Fibroblast of skin of right biceps (primary cell): ENCODE data around the gene CCR5AS.

Source experiments
- DNase-seq: peaks from one replicate; pipeline ENCODE4 v3.0.0-alpha.2; 2013

The CCR5AS gene

GRCh38 chr3:46374755-46375154, 32.1 kb downstream of the CCR5AS start:
- DNase-seq, result no peak

DNA sequence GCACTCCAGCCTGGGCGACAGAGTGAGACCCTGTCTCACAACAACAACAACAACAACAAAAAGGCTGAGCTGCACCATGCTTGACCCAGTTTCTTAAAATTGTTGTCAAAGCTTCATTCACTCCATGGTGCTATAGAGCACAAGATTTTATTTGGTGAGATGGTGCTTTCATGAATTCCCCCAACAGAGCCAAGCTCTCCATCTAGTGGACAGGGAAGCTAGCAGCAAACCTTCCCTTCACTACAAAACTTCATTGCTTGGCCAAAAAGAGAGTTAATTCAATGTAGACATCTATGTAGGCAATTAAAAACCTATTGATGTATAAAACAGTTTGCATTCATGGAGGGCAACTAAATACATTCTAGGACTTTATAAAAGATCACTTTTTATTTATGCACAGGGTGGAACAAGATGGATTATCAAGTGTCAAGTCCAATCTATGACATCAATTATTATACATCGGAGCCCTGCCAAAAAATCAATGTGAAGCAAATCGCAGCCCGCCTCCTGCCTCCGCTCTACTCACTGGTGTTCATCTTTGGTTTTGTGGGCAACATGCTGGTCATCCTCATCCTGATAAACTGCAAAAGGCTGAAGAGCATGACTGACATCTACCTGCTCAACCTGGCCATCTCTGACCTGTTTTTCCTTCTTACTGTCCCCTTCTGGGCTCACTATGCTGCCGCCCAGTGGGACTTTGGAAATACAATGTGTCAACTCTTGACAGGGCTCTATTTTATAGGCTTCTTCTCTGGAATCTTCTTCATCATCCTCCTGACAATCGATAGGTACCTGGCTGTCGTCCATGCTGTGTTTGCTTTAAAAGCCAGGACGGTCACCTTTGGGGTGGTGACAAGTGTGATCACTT, 34.1 kb downstream of the CCR5AS start:
- no peak for DNase-seq

GRCh38 chr3:46371519-46372340, 35.1 kb downstream of the CCR5AS start:
- no peak for DNase-seq

DNA sequence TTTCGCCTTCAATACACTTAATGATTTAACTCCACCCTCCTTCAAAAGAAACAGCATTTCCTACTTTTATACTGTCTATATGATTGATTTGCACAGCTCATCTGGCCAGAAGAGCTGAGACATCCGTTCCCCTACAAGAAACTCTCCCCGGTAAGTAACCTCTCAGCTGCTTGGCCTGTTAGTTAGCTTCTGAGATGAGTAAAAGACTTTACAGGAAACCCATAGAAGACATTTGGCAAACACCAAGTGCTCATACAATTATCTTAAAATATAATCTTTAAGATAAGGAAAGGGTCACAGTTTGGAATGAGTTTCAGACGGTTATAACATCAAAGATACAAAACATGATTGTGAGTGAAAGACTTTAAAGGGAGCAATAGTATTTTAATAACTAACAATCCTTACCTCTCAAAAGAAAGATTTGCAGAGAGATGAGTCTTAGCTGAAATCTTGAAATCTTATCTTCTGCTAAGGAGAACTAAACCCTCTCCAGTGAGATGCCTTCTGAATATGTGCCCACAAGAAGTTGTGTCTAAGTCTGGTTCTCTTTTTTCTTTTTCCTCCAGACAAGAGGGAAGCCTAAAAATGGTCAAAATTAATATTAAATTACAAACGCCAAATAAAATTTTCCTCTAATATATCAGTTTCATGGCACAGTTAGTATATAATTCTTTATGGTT, 35.9 kb downstream of the CCR5AS start, which contains the start of gene CCR5:
Gene CCR5 (plus strand): TSS at position 108 of the 680 bp plus-strand sequence. CDS start 1,957 bp downstream, outside the sequence.
- DNase-seq, result no peak

DNA sequence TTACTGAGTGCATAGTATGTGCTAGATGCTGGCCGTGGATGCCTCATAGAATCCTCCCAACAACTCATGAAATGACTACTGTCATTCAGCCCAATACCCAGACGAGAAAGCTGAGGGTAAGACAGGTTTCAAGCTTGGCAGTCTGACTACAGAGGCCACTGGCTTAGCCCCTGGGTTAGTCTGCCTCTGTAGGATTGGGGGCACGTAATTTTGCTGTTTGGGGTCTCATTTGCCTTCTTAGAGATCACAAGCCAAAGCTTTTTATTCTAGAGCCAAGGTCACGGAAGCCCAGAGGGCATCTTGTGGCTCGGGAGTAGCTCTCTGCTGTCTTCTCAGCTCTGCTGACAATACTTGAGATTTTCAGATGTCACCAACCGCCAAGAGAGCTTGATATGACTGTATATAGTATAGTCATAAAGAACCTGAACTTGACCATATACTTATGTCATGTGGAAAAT, 37.2 kb downstream of the CCR5AS start:
- DNase-seq, result no peak

- no peak for DNase-seq
These were observed 37.7 kb downstream of the CCR5AS start for GRCh38 chr3:46369151-46369550.

- no peak for DNase-seq
These were observed 38.3 kb downstream of the CCR5AS start for GRCh38 chr3:46368569-46368968.

DNA sequence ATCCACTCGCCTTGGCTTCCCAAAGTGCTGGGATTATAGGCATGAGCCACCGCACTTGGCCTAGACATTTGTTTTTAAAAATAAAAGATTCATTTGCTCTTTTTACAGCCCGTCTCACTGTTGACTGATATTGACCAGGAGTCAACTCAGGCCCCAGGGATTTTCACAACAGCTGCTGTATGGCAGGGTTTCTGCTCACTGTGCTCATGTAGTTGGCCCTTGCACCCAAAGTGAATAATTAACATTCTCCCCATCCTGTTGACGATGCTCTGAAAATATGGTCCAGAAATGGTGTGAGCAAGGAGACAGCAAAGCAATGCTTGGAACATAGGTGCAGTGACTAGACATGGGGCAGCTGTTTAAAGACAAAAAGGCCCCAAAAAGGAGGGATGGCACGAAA, 39.1 kb downstream of the CCR5AS start:
- no peak for DNase-seq

GRCh38 chr3:46365737-46366524, 40.9 kb downstream of the CCR5AS start:
- no peak for DNase-seq

GRCh38 chr3:46365041-46365440, 41.8 kb downstream of the CCR5AS start:
- DNase-seq, result no peak

- peak; percentile 48 for DNase-seq
These were observed 45.2 kb downstream of the CCR5AS start for GRCh38 chr3:46361408-46362283.

GRCh38 chr3:46360907-46361306, 46.0 kb downstream of the CCR5AS start:
- peak; percentile 14 for DNase-seq

DNA sequence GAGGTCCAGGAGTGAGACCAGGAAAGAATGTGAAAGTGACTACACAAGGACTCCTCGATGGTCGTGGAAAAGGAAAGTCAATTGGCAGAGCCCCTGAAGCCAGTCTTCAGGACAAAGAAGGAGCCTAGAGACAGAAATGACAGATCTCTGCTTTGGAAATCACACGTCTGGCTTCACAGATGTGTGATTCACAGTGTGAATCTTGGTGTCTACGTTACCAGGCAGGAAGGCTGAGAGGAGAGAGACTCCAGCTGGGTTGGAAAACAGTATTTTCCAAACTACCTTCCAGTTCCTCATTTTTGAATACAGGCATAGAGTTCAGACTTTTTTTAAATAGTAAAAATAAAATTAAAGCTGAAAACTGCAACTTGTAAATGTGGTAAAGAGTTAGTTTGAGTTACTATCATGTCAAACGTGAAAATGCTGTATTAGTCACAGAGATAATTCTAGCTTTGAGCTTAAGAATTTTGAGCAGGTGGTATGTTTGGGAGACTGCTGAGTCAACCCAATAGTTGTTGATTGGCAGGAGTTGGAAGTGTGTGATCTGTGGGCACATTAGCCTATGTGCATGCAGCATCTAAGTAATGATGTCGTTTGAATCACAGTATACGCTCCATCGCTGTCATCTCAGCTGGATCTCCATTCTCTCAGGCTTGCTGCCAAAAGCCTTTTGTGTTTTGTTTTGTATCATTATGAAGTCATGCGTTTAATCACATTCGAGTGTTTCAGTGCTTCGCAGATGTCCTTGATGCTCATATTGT, 47.0 kb downstream of the CCR5AS start:
- DNase-seq, result peak; percentile 36

- no peak for DNase-seq
These were observed 48.4 kb downstream of the CCR5AS start for GRCh38 chr3:46358466-46358865.

GRCh38 chr3:46356909-46357308, 50.0 kb downstream of the CCR5AS start:
- DNase-seq, result no peak

DNA sequence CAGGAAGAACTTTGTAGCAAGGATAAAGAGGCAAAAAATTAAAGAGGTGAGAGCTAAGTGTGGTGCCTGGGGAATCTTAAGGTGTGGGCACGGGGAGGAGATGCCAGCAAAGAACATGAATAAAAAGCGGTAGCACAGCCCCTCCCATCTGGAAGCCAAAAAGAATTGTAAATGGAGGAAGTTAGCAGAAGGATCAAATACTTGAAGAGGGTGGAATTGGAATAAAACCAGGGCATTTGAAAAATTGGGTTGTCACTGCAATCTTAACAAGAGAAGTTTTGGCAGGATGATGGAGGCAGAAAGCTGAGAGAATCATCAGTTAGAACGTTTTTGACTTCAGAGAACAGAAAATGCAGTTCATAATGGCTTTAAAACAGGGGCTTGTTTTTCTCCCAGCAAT, 50.6 kb downstream of the CCR5AS start:
- no peak for DNase-seq

- DNase-seq, result no peak
These were observed 51.9 kb downstream of the CCR5AS start for GRCh38 chr3:46354984-46355383.

GRCh38 chr3:46354478-46354877, 52.4 kb downstream of the CCR5AS start:
- no peak for DNase-seq

DNA sequence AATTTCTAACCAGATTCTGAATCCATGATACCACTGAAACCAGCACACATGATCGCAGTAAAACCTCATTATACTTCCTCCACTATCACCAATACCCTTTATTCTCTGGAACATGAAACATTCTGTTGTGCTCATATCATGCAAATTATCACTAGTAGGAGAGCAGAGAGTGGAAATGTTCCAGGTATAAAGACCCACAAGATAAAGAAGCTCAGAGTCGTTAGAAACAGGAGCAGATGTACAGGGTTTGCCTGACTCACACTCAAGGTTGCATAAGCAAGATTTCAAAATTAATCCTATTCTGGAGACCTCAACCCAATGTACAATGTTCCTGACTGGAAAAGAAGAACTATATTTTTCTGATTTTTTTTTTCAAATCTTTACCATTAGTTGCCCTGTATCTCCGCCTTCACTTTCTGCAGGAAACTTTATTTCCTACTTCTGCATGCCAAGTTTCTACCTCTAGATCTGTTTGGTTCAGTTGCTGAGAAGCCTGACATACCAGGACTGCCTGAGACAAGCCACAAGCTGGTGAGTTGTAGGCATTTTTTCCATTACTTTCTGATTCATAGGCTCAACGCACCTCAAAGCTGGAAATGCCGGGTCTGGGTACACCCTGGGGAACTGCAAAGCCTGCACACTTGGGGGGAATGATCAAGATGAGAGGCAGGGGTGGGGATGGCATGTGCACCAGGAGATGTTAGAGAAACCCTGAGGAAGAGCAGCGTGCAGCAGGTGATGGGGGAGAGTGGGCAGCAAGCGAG, 53.0 kb downstream of the CCR5AS start, which contains the start of gene CCR2:
Gene CCR2 (plus strand): TSS at position 465 of the 764 bp plus-strand sequence. CDS start 3,417 bp downstream, outside the sequence.
- DNase-seq, result no peak

DNA sequence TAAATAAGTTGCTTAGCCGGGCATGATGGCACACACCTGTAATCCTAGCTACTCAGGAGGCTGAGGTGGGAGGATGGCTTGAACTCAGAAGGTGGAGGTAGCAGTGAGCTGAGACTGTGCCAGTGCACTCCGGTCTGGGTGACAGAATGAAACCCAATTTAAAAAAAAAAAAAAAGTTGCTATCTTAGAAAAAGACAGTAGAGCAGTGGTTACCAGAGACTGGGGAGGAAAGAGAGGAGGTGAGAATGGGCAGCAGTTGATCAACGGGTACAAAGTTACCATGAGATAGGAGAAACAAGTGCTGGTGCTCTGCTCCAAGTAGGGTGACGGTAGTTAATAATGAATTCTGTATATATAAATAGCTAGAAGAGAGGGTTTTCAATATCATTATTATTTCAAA, 53.8 kb downstream of the CCR5AS start:
- no peak for DNase-seq
